Pancreas (tissue), 10 donors: ENCODE measurements around the gene NASP. TPM values are rescaled to one million over a fixed set of nuclear protein-coding genes. Genes with fewer than 3 reads are reported as not detected.

Source experiments
- ATAC-seq, 4 donors: fragments of 200-7000 bp; cut with Tn5 transposase; one replicate each; pipeline versions ENCODE4 v1.8.0 to v1.9.1; 2020; ENCODE audit warnings: mild to moderate bottlenecking in 4 of 4, moderate library complexity in 4 of 4
- DNase-seq, 6 donors: peaks; one replicate each; pipeline ENCODE4 v3.0.0-alpha.2; 2020
- FAIRE-seq: peaks from 2 replicates; lab custom pipeline; 2012; peaks lifted over from hg19 to GRCh38; lab: Jason Lieb, UNC
- H3K27ac ChIP-seq, 4 donors: fragments of 200-600 bp; sonication (generic); 1 replicate in 3 of 4; 2 replicates in 1 of 4; pipeline versions ENCODE4 v1.5.0 to v1.8.0; 2020
- H3K27me3 ChIP-seq, 4 donors: fragments of 200-600 bp; one replicate each; pipeline ENCODE4 v1.8.0; 2021
- H3K36me3 ChIP-seq, 3 donors: fragments of 200-600 bp; sonication (generic) in 1 of 3; one replicate each; pipeline versions ENCODE4 v1.5.0 to v1.8.0; 2020 to 2021
- H3K4me1 ChIP-seq, 3 donors: fragments of 200-600 bp; one replicate each; pipeline ENCODE4 v1.8.0; 2021
- H3K4me3 ChIP-seq, 4 donors: fragments of 200-600 bp; sonication (generic) in 2 of 4; one replicate each; pipeline versions ENCODE4 v1.5.0 to v1.8.0; 2020 to 2021
- H3K9me3 ChIP-seq, 4 donors: fragments of 200-600 bp; one replicate each; pipeline ENCODE4 v1.8.0; 2021
- WGBS, 2 donors: extraction: QIAGEN DNeasy Blood & Tissue Kit; methylation state at CpG; one replicate each; pipeline ENCODE4 v1.1.7; 2013; 5-methylcytosine and 5-hydroxymethylcytosine counted together
- intact Hi-C, 3 donors: fragments of 100-400 bp; cut with DNase I; formaldehyde crosslinking; loops; one replicate each; pipeline versions ENCODE4 v1.11.1 to v1.14.2; 2022
- polyA plus RNA-seq, 2 donors: library from polyadenylated mRNA; stranded (reverse); fragments of 200-250 nt; gene quantifications; one replicate each; pipeline ENCODE4 v1.2.3, GENCODE V29; 2013
- total RNA-seq, 6 donors: library from RNA; stranded (reverse); fragmentation: NEBNext Ultra II Directional in 4 of 6; extraction: Animal tissue kit (Norgen Biotek cat#: 25700) in 4 of 6; gene quantifications; one replicate each; pipeline versions ENCODE4 v1.2.1 to v1.2.4, GENCODE V29; 2021 to 2023
- TF ChIP-seq, protein P1 (sequence below), 4 donors: fragments of 200-600 bp; sonication (generic) in 3 of 4; IDR thresholded peaks; one replicate each; pipeline versions ENCODE4 v1.5.0 to v1.8.0; 2021; ENCODE audit warnings: antibody characterized with exemption in 4 of 4
- donor health status: healthy with polysubstance abuse.
- donor health status: DM: no; HTN: no; CAD: no; lungs with moderate emphysema.
- donor health status: DM: no; HTN: no; CAD: no.
- donor health status: control.
- donor health status: control.
- donor health status: Bipolar disorder and iron deficiency.
- donor health status: DM: yes; HTN: yes; CAD: no.
- donor health status: DM: no; HTN: no; CAD: no.
- donor health status: DM: no; HTN: no; CAD: no.
- donor health status: DM: yes; HTN: yes; CAD: no.

Gene NASP
- total and polyA plus RNA-seq, 8 donors: 14.5 to 113 (median 25.3) TPM

DNA sequence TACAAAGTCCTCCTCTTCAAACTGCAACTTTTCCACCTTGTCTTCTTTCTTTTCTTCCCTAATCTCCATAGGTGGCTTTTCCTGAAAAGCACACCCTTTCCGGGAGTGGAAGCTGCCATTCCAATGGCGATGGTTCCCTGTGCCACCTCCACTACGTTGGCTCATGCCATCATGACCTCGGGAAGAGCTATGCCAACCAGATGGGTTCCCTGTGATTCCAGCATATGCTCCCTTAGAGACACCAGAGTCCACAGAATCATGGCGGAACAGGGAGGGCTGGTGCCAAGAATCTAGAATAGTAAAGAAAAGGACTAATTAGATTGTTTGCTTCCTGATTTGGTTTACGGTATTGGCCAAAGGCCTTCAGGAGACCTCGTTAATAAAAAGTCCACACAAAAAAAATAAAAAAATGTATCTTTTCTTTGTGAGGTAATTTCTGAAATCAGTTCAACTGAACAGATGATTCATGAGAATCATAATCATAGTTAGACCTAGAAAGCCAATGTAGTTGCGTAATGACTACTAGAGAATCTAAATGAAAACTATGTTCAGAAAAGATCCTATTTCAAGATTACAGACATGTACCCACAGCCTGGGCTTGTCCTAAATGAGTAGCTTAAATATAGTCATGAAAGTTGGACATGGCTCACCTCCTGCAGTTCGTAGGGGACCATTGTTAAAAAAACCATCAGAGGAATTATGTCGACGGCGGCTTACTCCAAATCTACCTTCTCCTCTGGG lies 70.9 kb downstream of the NASP start:
- peaks cover 3 to 78% (median 4%) of the 10 kb centered on the region in 3 donors for H3K36me3 ChIP-seq
- no peaks in the 10 kb centered on the region for H3K4me1 ChIP-seq
- no peak for ATAC-seq
- FAIRE-seq: no peak
- H3K27me3 ChIP-seq: no peaks in the 10 kb centered on the region
- 92 to 94% methylated on average over 12 of the region's 12 CpGs for WGBS, 2 donors
- no peak overlapping the region for H3K4me3 ChIP-seq
- no peaks in the 10 kb centered on the region for H3K9me3 ChIP-seq
- no peak overlapping the region for H3K27ac ChIP-seq
- intact Hi-C loops: no loop called here
- TF ChIP-seq, protein P1, sequence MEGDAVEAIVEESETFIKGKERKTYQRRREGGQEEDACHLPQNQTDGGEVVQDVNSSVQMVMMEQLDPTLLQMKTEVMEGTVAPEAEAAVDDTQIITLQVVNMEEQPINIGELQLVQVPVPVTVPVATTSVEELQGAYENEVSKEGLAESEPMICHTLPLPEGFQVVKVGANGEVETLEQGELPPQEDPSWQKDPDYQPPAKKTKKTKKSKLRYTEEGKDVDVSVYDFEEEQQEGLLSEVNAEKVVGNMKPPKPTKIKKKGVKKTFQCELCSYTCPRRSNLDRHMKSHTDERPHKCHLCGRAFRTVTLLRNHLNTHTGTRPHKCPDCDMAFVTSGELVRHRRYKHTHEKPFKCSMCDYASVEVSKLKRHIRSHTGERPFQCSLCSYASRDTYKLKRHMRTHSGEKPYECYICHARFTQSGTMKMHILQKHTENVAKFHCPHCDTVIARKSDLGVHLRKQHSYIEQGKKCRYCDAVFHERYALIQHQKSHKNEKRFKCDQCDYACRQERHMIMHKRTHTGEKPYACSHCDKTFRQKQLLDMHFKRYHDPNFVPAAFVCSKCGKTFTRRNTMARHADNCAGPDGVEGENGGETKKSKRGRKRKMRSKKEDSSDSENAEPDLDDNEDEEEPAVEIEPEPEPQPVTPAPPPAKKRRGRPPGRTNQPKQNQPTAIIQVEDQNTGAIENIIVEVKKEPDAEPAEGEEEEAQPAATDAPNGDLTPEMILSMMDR (IDR thresholded peaks at IDR 0.05): no peak
- no peak for DNase-seq

GRCh38 chr1:45656573-45657226 lies 72.9 kb downstream of the NASP start:
- no peak for DNase-seq
- no peak for FAIRE-seq
- H3K27me3 ChIP-seq: no peaks in the 10 kb centered on the region
- H3K36me3 ChIP-seq: peaks cover 3 to 77% (median 4%) of the 10 kb centered on the region in 3 donors
- no peak for ATAC-seq
- intact Hi-C loops: no loop called here
- no peak overlapping the region for H3K4me3 ChIP-seq
- no peaks in the 10 kb centered on the region for H3K4me1 ChIP-seq
- WGBS, 2 donors: 95 to 97% methylated on average over 3 of the region's 3 CpGs
- H3K9me3 ChIP-seq: no peaks in the 10 kb centered on the region
- TF ChIP-seq, protein P1 (IDR thresholded peaks at IDR 0.05): no peak
- no peak overlapping the region for H3K27ac ChIP-seq

DNA sequence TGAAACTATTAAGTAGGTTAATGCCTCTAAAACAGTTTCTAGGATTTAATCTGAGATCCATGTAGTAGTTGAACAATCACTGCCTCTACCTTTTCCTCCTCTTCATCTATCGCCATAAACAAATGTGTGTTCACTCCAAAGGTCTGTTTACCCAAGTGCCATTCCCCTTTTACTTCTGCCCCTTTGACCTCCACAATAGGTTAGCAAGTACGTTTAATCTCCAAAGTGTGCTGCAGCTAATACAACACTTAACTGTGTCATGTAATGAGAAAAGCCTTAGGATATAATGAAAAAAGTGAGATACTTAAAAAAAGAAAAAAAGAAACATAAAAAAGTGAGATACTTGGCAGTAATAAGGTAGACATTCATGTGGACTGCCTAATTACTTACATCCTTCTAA lies 74.3 kb downstream of the NASP start:
- no peak for DNase-seq
- Histone ChIP-seq H3K4me3 (no peak overlapping the region), H3K27ac (no peak overlapping the region), H3K9me3 (no peaks in the 10 kb centered on the region), H3K36me3 (peaks cover 3 to 68% (median 4%) of the 10 kb centered on the region in 3 donors), H3K27me3 (no peaks in the 10 kb centered on the region), H3K4me1 (no peaks in the 10 kb centered on the region)
- ATAC-seq: no peak
- WGBS, 2 donors: 20 to 34% methylated on average over 2 of the region's 2 CpGs
- TF ChIP-seq, protein P1 (IDR thresholded peaks at IDR 0.05): no peak
- intact Hi-C loops: no loop called here
- FAIRE-seq: no peak

GRCh38 chr1:45659222-45659621 lies 75.4 kb downstream of the NASP start:
- no peak for DNase-seq
- ATAC-seq: no peak
- Histone ChIP-seq H3K27ac (no peak overlapping the region), H3K4me1 (no peaks in the 10 kb centered on the region), H3K36me3 (peaks cover 0 to 63% (median 4%) of the 10 kb centered on the region in 3 donors), H3K27me3 (no peaks in the 10 kb centered on the region), H3K9me3 (no peaks in the 10 kb centered on the region), H3K4me3 (no peak overlapping the region)
- TF ChIP-seq, protein P1 (IDR thresholded peaks at IDR 0.05): no peak
- intact Hi-C loops: no loop called here
- 97 to 100% methylated on average over 2 of the region's 2 CpGs for WGBS, 2 donors
- FAIRE-seq: no peak

- Histone ChIP-seq H3K4me3 (no peak overlapping the region), H3K27me3 (no peaks in the 10 kb centered on the region), H3K4me1 (no peaks in the 10 kb centered on the region), H3K36me3 (peaks cover 0 to 53% (median 4%) of the 10 kb centered on the region in 3 donors), H3K9me3 (no peaks in the 10 kb centered on the region), H3K27ac (no peak overlapping the region)
- TF ChIP-seq, protein P1 (IDR thresholded peaks at IDR 0.05): no peak
- 47 to 55% methylated on average over 2 of the region's 2 CpGs for WGBS, 2 donors
- DNase-seq (no peak), ATAC-seq (no peak), FAIRE-seq (no peak)
- intact Hi-C loops: no loop called here
Measured at GRCh38 chr1:45660336-45660735, 76.5 kb downstream of the NASP start.
